ENCODE data around the gene RTRAF. TPM values are rescaled to one million over a fixed set of nuclear protein-coding genes. Genes with fewer than 3 reads are reported as not detected.

RTRAF gene
- total RNA-seq, 6 donors from 2014 or later: 7.3 to 116 (median 62.0) TPM

- TF ChIP-seq CTCF (IDR thresholded peaks at IDR 0.05) (no peak), EP300 (IDR thresholded peaks at IDR 0.05) (no peak), POLR2A (IDR thresholded peaks at IDR 0.05) (no peak), POLR2AphosphoS5 (IDR thresholded peaks at IDR 0.05) (no peak)
- DNase-seq (no peak), ATAC-seq (ENCODE audit: low FRiP score in 2 of 2) (no peak)
- no peaks in the 10 kb centered on the region for H3K4me1 ChIP-seq
- H3K4me3 ChIP-seq: no peak overlapping the region
- no peak overlapping the region for H3K27ac ChIP-seq
- no peaks in the 10 kb centered on the region for H3K27me3 ChIP-seq
- no peaks in the 10 kb centered on the region for H3K36me3 ChIP-seq
- 93% methylated on average over 2 of the region's 2 CpGs for WGBS, 2 donors
- H3K9me3 ChIP-seq: no peaks in the 10 kb centered on the region
These were observed 35.3 kb upstream of the RTRAF start for GRCh38 chr14:51954031-51954430.

DNA sequence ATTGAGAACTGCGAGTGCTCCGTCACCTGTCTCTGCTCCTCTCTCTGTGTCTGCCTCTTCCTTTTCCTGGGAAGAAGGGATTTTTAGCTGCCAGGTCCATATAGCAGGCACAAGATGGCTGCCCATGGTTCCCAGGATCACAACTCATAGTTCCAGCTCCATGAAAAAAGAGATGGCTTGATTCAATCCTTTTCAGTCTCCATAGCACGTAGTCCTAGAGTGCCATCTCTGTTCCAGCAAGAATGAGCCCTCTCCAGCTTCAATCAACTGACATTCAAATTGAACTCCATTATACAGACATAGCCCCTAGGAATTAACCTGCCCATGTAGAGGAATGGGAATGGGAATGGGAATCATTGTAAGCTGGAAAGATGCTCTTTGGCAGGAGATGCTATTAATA, 34.7 kb upstream of the RTRAF start:
- H3K27ac ChIP-seq: no peak overlapping the region
- no peaks in the 10 kb centered on the region for H3K27me3 ChIP-seq
- H3K36me3 ChIP-seq: no peaks in the 10 kb centered on the region
- 94% methylated on average over 3 of the region's 3 CpGs for WGBS, 2 donors
- H3K9me3 ChIP-seq: no peaks in the 10 kb centered on the region
- ATAC-seq (ENCODE audit: low FRiP score in 2 of 2) (no peak), DNase-seq (no peak)
- H3K4me3 ChIP-seq: no peak overlapping the region
- no peaks in the 10 kb centered on the region for H3K4me1 ChIP-seq
- TF ChIP-seq CTCF (IDR thresholded peaks at IDR 0.05) (no peak), POLR2A (IDR thresholded peaks at IDR 0.05) (no peak), POLR2AphosphoS5 (IDR thresholded peaks at IDR 0.05) (no peak), EP300 (IDR thresholded peaks at IDR 0.05) (no peak)

DNA sequence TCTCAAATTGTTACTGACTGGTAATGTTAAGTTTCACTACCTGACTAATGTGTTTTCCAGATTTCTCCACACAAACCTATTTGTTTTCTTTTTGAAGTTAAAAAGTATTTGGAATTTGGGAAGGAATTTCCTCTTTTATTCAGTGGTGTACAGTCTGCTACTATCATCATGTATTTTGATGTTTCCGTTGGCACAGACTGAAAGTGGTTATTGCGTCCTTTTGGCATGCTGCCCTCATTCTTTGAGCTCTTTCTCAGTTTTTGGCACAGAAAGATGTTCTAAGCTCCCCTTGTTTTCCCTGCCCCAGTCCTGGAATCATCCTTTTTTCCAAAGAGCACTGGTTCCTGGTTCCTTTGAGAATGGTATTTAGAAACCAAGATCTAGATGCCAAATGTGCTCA, 31.4 kb upstream of the RTRAF start:
- DNase-seq (no peak), ATAC-seq (ENCODE audit: low FRiP score in 2 of 2) (no peak)
- Histone ChIP-seq H3K36me3 (no peaks in the 10 kb centered on the region), H3K4me1 (peaks cover 0 to 6% (median 3%) of the 10 kb centered on the region in 4 donors), H3K9me3 (no peaks in the 10 kb centered on the region), H3K27ac (no peak overlapping the region), H3K4me3 (no peak overlapping the region), H3K27me3 (no peaks in the 10 kb centered on the region)
- WGBS, 2 donors: 74 to 80% methylated on average over 2 of the region's 2 CpGs
- TF ChIP-seq EP300 (IDR thresholded peaks at IDR 0.05): no peak
- no peak for TF ChIP-seq POLR2AphosphoS5 (IDR thresholded peaks at IDR 0.05)
- TF ChIP-seq CTCF (IDR thresholded peaks at IDR 0.05): no peak
- TF ChIP-seq POLR2A (IDR thresholded peaks at IDR 0.05): no peak

DNA sequence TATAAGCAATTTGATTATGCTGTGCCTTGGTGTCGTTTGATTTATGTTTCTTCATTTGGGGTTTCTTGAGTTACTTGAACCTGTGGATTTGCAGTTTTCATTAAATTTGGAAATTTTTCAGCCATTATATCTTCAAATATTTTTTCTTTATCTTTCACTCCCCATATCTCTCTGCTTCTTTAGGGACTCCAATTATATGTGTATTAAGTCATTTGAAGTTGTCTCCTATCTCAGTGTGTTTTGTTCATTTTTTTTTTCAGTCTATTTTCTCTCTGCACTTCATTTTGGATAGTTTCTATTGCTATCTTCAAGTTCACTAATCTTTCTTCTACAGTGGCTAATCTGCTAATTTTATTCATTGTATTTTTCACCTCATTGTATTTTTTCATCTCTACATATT, 29.4 kb upstream of the RTRAF start:
- DNase-seq (no peak), ATAC-seq (ENCODE audit: low FRiP score in 2 of 2) (no peak)
- peaks cover 0 to 9% (median 4%) of the 10 kb centered on the region in 4 donors for H3K4me1 ChIP-seq
- H3K9me3 ChIP-seq: no peaks in the 10 kb centered on the region
- H3K4me3 ChIP-seq: no peak overlapping the region
- TF ChIP-seq CTCF (IDR thresholded peaks at IDR 0.05) (no peak), POLR2AphosphoS5 (IDR thresholded peaks at IDR 0.05) (no peak), EP300 (IDR thresholded peaks at IDR 0.05) (no peak), POLR2A (IDR thresholded peaks at IDR 0.05) (no peak)
- H3K27ac ChIP-seq: no peak overlapping the region
- 93 to 100% methylated on average over 1 of the region's 1 CpG for WGBS, 2 donors
- no peaks in the 10 kb centered on the region for H3K36me3 ChIP-seq
- H3K27me3 ChIP-seq: no peaks in the 10 kb centered on the region

DNA sequence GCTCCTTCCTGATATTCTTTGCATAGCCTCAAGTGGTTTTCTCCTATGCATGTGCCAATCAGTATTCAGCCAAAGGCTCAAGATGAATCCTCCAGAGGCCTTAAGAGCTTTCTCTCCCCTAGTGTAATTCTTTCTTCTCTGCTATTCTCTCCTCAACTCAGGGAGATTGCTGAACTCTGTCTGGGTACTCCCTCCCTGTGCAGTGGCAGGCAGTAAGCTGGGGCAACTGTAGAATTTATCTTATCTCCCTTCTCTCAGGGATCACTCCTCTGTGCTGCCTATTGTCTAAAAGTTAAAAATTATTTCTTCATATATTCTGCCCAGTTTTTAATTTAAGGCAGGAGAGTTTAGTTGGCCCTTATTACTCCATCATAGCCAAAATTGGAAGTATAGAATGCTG, 28.5 kb upstream of the RTRAF start:
- no peaks in the 10 kb centered on the region for H3K27me3 ChIP-seq
- TF ChIP-seq POLR2A (IDR thresholded peaks at IDR 0.05) (no peak), CTCF (IDR thresholded peaks at IDR 0.05) (no peak), EP300 (IDR thresholded peaks at IDR 0.05) (no peak), POLR2AphosphoS5 (IDR thresholded peaks at IDR 0.05) (no peak)
- no peak overlapping the region for H3K4me3 ChIP-seq
- no peak overlapping the region for H3K27ac ChIP-seq
- no peaks in the 10 kb centered on the region for H3K36me3 ChIP-seq
- H3K9me3 ChIP-seq: no peaks in the 10 kb centered on the region
- peaks cover 0 to 9% (median 4%) of the 10 kb centered on the region in 4 donors for H3K4me1 ChIP-seq
- DNase-seq (no peak), ATAC-seq (ENCODE audit: low FRiP score in 2 of 2) (no peak)

All from upper lobe of left lung (tissue), 6 donors.